Upper lobe of right lung (tissue), 1 donor: ENCODE results near the gene SMPD1. TPM values are rescaled to one million over a fixed set of nuclear protein-coding genes. Genes with fewer than 3 reads are reported as not detected.

Source experiments
- ATAC-seq: fragments of 200-7000 bp; cut with Tn5 transposase; one replicate; pipeline ENCODE4 v1.9.1; 2020; ENCODE audit warnings: mild to moderate bottlenecking, moderate library complexity
- DNase-seq: peaks from one replicate; pipeline ENCODE4 v3.0.0-alpha.2; 2020
- H3K27ac ChIP-seq: fragments of 200-600 bp; one replicate; pipeline ENCODE4 v1.8.0; 2022
- H3K27me3 ChIP-seq: fragments of 200-600 bp; one replicate; pipeline ENCODE4 v1.8.0; 2022; ENCODE audit warnings: mild to moderate bottlenecking
- H3K36me3 ChIP-seq: fragments of 200-600 bp; one replicate; pipeline ENCODE4 v1.8.0; 2022
- H3K4me1 ChIP-seq: fragments of 200-600 bp; one replicate; pipeline ENCODE4 v1.8.0; 2022
- H3K4me3 ChIP-seq: fragments of 200-600 bp; one replicate; pipeline ENCODE4 v1.8.0; 2022; ENCODE audit warnings: mild to moderate bottlenecking
- H3K9me3 ChIP-seq: fragments of 200-600 bp; one replicate; pipeline ENCODE4 v1.8.0; 2022
- intact Hi-C: fragments of 100-400 bp; cut with DNase I; formaldehyde crosslinking; loops from one replicate; pipeline ENCODE4 v1.11.0; 2022
- total RNA-seq: library from RNA; stranded (reverse); fragmentation: NEBNext Ultra II Directional; extraction: Animal tissue kit (Norgen Biotek cat#: 25700); gene quantifications from one replicate; pipeline ENCODE4 v1.2.1, GENCODE V29; 2021
- TF ChIP-seq, protein P1 (sequence below): fragments of 200-600 bp; IDR thresholded peaks from one replicate; pipeline ENCODE4 v1.8.0; 2022; ENCODE audit warnings: antibody characterized with exemption
- donor health status: DM: no; HTN: yes; CAD: no; lungs with severe emphysema.

The SMPD1 gene
- total RNA-seq, 1 donor from 2014 or later = 51.9 TPM

DNA sequence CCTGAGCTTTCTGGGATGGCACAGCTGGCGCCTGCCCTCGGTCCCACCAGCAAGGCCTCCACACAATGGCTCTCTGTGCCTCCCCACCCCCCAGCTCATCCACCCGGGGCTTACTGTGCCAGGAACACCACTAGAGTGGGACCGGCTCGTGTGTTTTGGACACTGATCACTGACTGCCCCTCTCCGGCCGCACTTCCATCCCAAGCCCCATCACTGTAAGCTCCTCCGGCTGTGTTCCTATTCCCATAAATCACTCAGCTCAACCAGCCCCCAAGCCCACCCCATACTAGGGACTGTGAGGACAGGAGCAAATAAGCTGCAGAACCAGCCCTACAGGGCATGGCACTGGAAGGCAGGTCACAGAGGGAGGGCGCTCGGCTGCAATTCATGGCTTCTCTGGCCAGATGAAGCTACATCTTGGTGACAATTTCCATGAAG is 21.3 kb downstream of the SMPD1 start:
- Histone ChIP-seq H3K4me1 (no peaks in the 10 kb centered on the region), H3K4me3 (no peak overlapping the region), H3K27me3 (no peaks in the 10 kb centered on the region), H3K27ac (no peak overlapping the region), H3K9me3 (no peaks in the 10 kb centered on the region), H3K36me3 (peaks cover 22% of the 10 kb centered on the region)
- intact Hi-C loops = no loop called here
- DNase-seq (no peak), ATAC-seq (no peak)
- TF ChIP-seq, protein P1, sequence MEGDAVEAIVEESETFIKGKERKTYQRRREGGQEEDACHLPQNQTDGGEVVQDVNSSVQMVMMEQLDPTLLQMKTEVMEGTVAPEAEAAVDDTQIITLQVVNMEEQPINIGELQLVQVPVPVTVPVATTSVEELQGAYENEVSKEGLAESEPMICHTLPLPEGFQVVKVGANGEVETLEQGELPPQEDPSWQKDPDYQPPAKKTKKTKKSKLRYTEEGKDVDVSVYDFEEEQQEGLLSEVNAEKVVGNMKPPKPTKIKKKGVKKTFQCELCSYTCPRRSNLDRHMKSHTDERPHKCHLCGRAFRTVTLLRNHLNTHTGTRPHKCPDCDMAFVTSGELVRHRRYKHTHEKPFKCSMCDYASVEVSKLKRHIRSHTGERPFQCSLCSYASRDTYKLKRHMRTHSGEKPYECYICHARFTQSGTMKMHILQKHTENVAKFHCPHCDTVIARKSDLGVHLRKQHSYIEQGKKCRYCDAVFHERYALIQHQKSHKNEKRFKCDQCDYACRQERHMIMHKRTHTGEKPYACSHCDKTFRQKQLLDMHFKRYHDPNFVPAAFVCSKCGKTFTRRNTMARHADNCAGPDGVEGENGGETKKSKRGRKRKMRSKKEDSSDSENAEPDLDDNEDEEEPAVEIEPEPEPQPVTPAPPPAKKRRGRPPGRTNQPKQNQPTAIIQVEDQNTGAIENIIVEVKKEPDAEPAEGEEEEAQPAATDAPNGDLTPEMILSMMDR = no peak

- no peak for ATAC-seq
- DNase-seq = no peak
Measured at GRCh38 chr11:6413791-6414201, 23.5 kb downstream of the SMPD1 start.

GRCh38 chr11:6414874-6415328 is 24.6 kb downstream of the SMPD1 start:
- Histone ChIP-seq H3K4me1 (peaks cover 10% of the 10 kb centered on the region), H3K36me3 (peaks cover 8% of the 10 kb centered on the region), H3K9me3 (no peaks in the 10 kb centered on the region), H3K4me3 (no peak overlapping the region), H3K27me3 (no peaks in the 10 kb centered on the region), H3K27ac (no peak overlapping the region)
- ATAC-seq (no peak), DNase-seq (no peak)
- TF ChIP-seq, protein P1 = no peak
- intact Hi-C loops = no loop called here

More at GRCh38 chr11:6413791-6414201, 23.5 kb downstream of the SMPD1 start:
- Histone ChIP-seq H3K9me3 (no peaks in the 10 kb centered on the region), H3K27me3 (no peaks in the 10 kb centered on the region), H3K27ac (no peak overlapping the region), H3K4me1 (peaks cover 6% of the 10 kb centered on the region), H3K4me3 (no peak overlapping the region), H3K36me3 (peaks cover 19% of the 10 kb centered on the region)
- intact Hi-C loops = no loop called here
- TF ChIP-seq, protein P1 = no peak

- TF ChIP-seq, protein P1 = no peak
- no peak for DNase-seq
- ATAC-seq = no peak
- intact Hi-C loops = no loop called here
- no peak overlapping the region for H3K27ac ChIP-seq
- H3K36me3 ChIP-seq = no peaks in the 10 kb centered on the region
- H3K4me1 ChIP-seq = peaks cover 13% of the 10 kb centered on the region
- H3K27me3 ChIP-seq = no peaks in the 10 kb centered on the region
- no peak overlapping the region for H3K4me3 ChIP-seq
- H3K9me3 ChIP-seq = no peaks in the 10 kb centered on the region
Measured at GRCh38 chr11:6415797-6416196, 25.5 kb downstream of the SMPD1 start.

DNA sequence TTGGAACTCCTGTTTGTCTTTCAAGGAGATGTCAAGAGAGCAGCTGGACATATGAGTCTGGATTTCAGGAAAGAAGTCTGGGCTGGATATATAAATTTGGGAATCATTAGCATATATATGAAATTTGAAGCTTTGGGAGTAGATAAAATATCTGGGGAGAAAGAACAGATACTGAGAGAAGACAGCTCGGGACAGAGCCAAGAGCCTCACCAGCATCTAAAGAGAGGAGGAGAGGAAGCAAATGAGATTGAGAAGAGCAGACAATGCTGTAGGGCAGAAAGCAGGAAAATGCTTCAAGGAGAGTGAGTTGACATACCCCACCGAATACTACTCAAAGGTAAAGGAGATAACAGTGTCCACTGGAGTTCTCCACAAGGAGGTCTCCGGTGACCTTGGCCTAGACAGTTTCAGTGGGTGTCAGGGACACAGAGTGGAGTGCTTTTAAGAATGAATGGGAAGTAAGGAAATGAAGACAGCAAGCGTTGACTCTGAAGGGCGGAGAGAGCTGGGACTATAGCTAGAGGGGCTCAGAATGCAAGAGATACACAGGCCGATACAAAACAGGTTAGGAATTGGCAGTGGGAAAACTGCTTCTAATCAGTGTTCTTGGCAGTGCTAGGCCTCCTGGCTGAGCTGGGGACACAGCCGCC is 27.8 kb downstream of the SMPD1 start:
- Histone ChIP-seq H3K36me3 (no peaks in the 10 kb centered on the region), H3K4me3 (peak overlapping the region; percentile 96), H3K9me3 (no peaks in the 10 kb centered on the region), H3K27ac (peak overlapping the region; percentile 92), H3K4me1 (peaks cover 13% of the 10 kb centered on the region), H3K27me3 (no peaks in the 10 kb centered on the region)
- no peak for DNase-seq
- intact Hi-C loops = no loop called here
- no peak for ATAC-seq
- TF ChIP-seq, protein P1 = no peak
